Spleen (tissue), 7 donors: ENCODE results near the gene TMX4.

Source experiments
- CTCF ChIP-seq, 11 experiments: fragments of 200-600 bp in 7 of 11; fragments of 450-650 bp in 4 of 11; sonication (generic) in 4 of 11; IDR thresholded peaks in 8 of 11; conservative IDR thresholded peaks in 3 of 11; 1 replicate in 7 of 11; 2 replicates in 4 of 11; pipeline versions ENCODE4 v1.4.0 to v1.8.0; 2016 to 2021; ENCODE audit warnings: antibody characterized with exemption in 11 of 11, inconsistent platforms in 4 of 11, mild to moderate bottlenecking in 1 of 11
- POLR2A ChIP-seq, 3 donors: fragments of 450-650 bp; IDR thresholded peaks; one replicate each; pipeline ENCODE4 v1.5.1; 2017; ENCODE audit warnings: antibody characterized with exemption in 3 of 3, mild to moderate bottlenecking in 1 of 3
- POLR2AphosphoS5 ChIP-seq, 3 donors: sonication (generic); formaldehyde crosslinking; IDR thresholded peaks; one replicate each; pipeline ENCODE4 v1.5.1; 2017; ENCODE audit warnings: antibody characterized with exemption in 3 of 3
- donor health status: DM: no; HTN: no; CAD: no; lungs with moderate emphysema.
- donor health status: DM: no; HTN: no; CAD: no.
- donor health status: DM: no; HTN: no; CAD: no.

- TF ChIP-seq CTCF (IDR thresholded peaks at IDR 0.05 in 8 of 11, conservative IDR thresholded peaks at IDR 0.05 in 3 of 11) (no peak), POLR2A (IDR thresholded peaks at IDR 0.05) (no peak), POLR2AphosphoS5 (IDR thresholded peaks at IDR 0.05) (no peak)
These were observed 38.2 kb downstream of the TMX4 start for GRCh38 chr20:7981374-7981773.
